ENCODE measurements around the gene NRARP. TPM values are rescaled to one million over a fixed set of nuclear protein-coding genes. Genes with fewer than 3 reads are reported as not detected.

NRARP gene
- total and polyA plus RNA-seq, 4 donors, result 0.48 to 1.3 (median 0.93) TPM; not detected in 1

DNA sequence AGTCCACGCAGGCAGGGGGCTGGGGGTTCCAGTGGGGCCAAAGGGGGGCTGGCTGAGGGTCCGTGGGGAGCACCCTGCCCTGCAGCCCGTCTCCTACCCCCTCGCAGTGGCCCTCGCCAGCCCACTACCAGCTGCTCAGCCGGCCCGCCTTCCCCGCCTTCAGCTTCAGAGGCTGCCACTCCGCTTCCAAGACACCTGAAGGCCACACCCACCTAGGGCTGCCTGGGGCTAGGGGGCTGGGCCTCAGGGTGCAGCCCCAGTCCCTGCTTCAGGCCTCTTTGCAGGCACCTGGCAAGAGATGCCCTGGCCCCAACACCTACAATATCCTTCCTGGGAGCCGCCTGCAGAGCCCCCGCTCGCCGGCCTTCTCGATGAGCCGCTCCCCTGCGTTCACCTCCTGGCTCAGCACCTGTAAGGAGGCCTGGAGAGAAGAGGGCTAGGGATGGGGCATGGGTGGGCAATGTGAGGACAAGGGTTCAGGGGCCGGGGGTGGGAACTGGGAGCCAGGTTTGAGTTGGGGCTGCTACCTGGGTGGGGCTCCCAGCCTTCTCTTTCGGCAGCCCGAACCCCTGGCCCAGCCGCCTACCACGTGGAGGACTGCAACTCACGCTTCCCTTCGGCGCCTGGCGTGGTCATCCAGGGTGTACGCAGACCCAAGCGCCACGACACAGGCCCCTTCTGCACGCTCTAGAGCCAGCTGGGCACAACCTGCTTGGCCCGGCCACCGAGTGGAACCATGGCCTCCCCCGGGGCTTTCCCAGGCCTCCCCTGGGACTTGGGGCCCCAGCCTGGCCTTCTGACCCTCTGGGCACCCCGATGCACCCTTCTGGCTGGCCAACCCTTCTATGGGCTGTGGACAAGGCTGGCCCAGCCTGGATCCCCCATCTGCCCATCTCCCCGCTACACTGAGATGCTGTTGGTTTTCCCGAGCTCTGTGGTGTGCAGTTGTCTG is 49.2 kb downstream of the NRARP start:
- Histone ChIP-seq H3K4me3 (ENCODE audit: low read depth in 1 of 3, low read length in 3 of 3) (no peak overlapping the region), H3K9ac (ENCODE audit: low read depth in 1 of 2, low read length in 2 of 2) (no peak overlapping the region), H3K4me1 (ENCODE audit: control insufficient read depth in 4 of 4, insufficient read depth in 4 of 4, low read length in 3 of 4) (peaks cover 10 to 34% (median 21%) of the 10 kb centered on the region in 4 donors), H3K27ac (ENCODE audit: low read depth in 1 of 2, low read length in 2 of 2) (no peak overlapping the region), H3K27me3 (ENCODE audit: control insufficient read depth in 4 of 4, insufficient read depth in 4 of 4, low read length in 3 of 4) (no peaks in the 10 kb centered on the region), H3K9me3 (ENCODE audit: control insufficient read depth in 4 of 4, low read length in 3 of 4) (no peaks in the 10 kb centered on the region), H3K36me3 (ENCODE audit: control insufficient read depth in 4 of 4, insufficient read depth in 3 of 4, low read depth in 1 of 4, low read length in 3 of 4) (peaks cover 0 to 3% (median 3%) of the 10 kb centered on the region in 4 donors)
- WGBS, result 86% methylated on average over 35 of the region's 35 CpGs
- DNase-seq (ENCODE audit: low spot score), result no peak
- no peak for TF ChIP-seq HNF4G (IDR thresholded peaks at IDR 0.05)
- TF ChIP-seq RXRA (IDR thresholded peaks at IDR 0.05), result no peak
- TF ChIP-seq SP1 (IDR thresholded peaks at IDR 0.05), result no peak
- TF ChIP-seq, protein P1, sequence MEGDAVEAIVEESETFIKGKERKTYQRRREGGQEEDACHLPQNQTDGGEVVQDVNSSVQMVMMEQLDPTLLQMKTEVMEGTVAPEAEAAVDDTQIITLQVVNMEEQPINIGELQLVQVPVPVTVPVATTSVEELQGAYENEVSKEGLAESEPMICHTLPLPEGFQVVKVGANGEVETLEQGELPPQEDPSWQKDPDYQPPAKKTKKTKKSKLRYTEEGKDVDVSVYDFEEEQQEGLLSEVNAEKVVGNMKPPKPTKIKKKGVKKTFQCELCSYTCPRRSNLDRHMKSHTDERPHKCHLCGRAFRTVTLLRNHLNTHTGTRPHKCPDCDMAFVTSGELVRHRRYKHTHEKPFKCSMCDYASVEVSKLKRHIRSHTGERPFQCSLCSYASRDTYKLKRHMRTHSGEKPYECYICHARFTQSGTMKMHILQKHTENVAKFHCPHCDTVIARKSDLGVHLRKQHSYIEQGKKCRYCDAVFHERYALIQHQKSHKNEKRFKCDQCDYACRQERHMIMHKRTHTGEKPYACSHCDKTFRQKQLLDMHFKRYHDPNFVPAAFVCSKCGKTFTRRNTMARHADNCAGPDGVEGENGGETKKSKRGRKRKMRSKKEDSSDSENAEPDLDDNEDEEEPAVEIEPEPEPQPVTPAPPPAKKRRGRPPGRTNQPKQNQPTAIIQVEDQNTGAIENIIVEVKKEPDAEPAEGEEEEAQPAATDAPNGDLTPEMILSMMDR (IDR thresholded peaks at IDR 0.05; ENCODE audit: low read depth, low read length, missing input control), result no peak
- no peak for TF ChIP-seq RAD21 (IDR thresholded peaks at IDR 0.05)
- TF ChIP-seq, protein P2, sequence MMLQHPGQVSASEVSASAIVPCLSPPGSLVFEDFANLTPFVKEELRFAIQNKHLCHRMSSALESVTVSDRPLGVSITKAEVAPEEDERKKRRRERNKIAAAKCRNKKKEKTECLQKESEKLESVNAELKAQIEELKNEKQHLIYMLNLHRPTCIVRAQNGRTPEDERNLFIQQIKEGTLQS (IDR thresholded peaks at IDR 0.05), result no peak

GRCh38 chr9:137251490-137252268 is 50.4 kb downstream of the NRARP start:
- H3K9ac ChIP-seq (ENCODE audit: low read depth in 1 of 2, low read length in 2 of 2), result no peak overlapping the region
- 93% methylated on average over 22 of the region's 22 CpGs for WGBS
- TF ChIP-seq EGR1 (IDR thresholded peaks at IDR 0.05; ENCODE audit: low read depth in 2 of 2) (no peak), GABPA (IDR thresholded peaks at IDR 0.05 in 1 of 2, conservative IDR thresholded peaks at IDR 0.05 in 1 of 2) (no peak), SP1 (IDR thresholded peaks at IDR 0.05) (no peak), HNF4A (conservative IDR thresholded peaks at IDR 0.05) (no peak), FOXA1 (IDR thresholded peaks at IDR 0.05) (no peak), TAF1 (conservative IDR thresholded peaks at IDR 0.05) (no peak), NR2F2 (IDR thresholded peaks at IDR 0.05) (no peak), FOXA2 (IDR thresholded peaks at IDR 0.05) (no peak), RXRA (IDR thresholded peaks at IDR 0.05) (no peak), HNF4G (IDR thresholded peaks at IDR 0.05) (no peak), RAD21 (IDR thresholded peaks at IDR 0.05) (no peak), JUND (IDR thresholded peaks at IDR 0.05) (no peak), ZBTB33 (IDR thresholded peaks at IDR 0.05) (no peak), YY1 (IDR thresholded peaks at IDR 0.05) (no peak)
- TF ChIP-seq, protein P2 (IDR thresholded peaks at IDR 0.05), result no peak
- TF ChIP-seq, protein P1 (IDR thresholded peaks at IDR 0.05; ENCODE audit: low read depth, low read length, missing input control), result no peak
- TF ChIP-seq, protein P3, sequence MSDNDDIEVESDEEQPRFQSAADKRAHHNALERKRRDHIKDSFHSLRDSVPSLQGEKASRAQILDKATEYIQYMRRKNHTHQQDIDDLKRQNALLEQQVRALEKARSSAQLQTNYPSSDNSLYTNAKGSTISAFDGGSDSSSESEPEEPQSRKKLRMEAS (IDR thresholded peaks at IDR 0.05), result no peak
- TF ChIP-seq, protein P4, sequence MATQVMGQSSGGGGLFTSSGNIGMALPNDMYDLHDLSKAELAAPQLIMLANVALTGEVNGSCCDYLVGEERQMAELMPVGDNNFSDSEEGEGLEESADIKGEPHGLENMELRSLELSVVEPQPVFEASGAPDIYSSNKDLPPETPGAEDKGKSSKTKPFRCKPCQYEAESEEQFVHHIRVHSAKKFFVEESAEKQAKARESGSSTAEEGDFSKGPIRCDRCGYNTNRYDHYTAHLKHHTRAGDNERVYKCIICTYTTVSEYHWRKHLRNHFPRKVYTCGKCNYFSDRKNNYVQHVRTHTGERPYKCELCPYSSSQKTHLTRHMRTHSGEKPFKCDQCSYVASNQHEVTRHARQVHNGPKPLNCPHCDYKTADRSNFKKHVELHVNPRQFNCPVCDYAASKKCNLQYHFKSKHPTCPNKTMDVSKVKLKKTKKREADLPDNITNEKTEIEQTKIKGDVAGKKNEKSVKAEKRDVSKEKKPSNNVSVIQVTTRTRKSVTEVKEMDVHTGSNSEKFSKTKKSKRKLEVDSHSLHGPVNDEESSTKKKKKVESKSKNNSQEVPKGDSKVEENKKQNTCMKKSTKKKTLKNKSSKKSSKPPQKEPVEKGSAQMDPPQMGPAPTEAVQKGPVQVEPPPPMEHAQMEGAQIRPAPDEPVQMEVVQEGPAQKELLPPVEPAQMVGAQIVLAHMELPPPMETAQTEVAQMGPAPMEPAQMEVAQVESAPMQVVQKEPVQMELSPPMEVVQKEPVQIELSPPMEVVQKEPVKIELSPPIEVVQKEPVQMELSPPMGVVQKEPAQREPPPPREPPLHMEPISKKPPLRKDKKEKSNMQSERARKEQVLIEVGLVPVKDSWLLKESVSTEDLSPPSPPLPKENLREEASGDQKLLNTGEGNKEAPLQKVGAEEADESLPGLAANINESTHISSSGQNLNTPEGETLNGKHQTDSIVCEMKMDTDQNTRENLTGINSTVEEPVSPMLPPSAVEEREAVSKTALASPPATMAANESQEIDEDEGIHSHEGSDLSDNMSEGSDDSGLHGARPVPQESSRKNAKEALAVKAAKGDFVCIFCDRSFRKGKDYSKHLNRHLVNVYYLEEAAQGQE (IDR thresholded peaks at IDR 0.05), result no peak
- DNase-seq (ENCODE audit: low spot score), result no peak
- H3K9me3 ChIP-seq (ENCODE audit: control insufficient read depth in 4 of 4, low read length in 3 of 4), result no peaks in the 10 kb centered on the region
- H3K27ac ChIP-seq (ENCODE audit: low read depth in 1 of 2, low read length in 2 of 2), result no peak overlapping the region
- no peaks in the 10 kb centered on the region for H3K27me3 ChIP-seq (ENCODE audit: control insufficient read depth in 4 of 4, insufficient read depth in 4 of 4, low read length in 3 of 4)
- no peaks in the 10 kb centered on the region for H3K36me3 ChIP-seq (ENCODE audit: control insufficient read depth in 4 of 4, insufficient read depth in 3 of 4, low read depth in 1 of 4, low read length in 3 of 4)
- H3K4me3 ChIP-seq (ENCODE audit: low read depth in 1 of 3, low read length in 3 of 3), result no peak overlapping the region
- H3K4me1 ChIP-seq (ENCODE audit: control insufficient read depth in 4 of 4, insufficient read depth in 4 of 4, low read length in 3 of 4), result peaks cover 8 to 34% (median 20%) of the 10 kb centered on the region in 4 donors

Data from liver (tissue), 9 donors.